Activated CD4-positive, alpha-beta memory T cell treated with anti-CD3 and anti-CD28 coated beads for 36 hours (primary cell): ENCODE measurements around the gene NRXN2. TPM values are rescaled to one million over a fixed set of nuclear protein-coding genes. Genes with fewer than 3 reads are reported as not detected.

Source experiments
- CTCF ChIA-PET: fragments of 350-600 bp; sonication (Branson Sonifier 250); formaldehyde crosslinking; loops from one replicate; lab custom pipeline; 2021; ENCODE audit warnings: antibody characterized with exemption, inconsistent platforms; lab: Charles Lee
- POLR2A ChIA-PET: fragments of 350-600 bp; sonication (Branson Sonifier 250); formaldehyde crosslinking; loops from one replicate; lab custom pipeline; 2021; ENCODE audit warnings: antibody characterized with exemption; lab: Charles Lee
- DNase-seq: peaks from one replicate; pipeline ENCODE4 v3.0.0-alpha.2; 2020
- H3K27ac Mint-ChIP-seq: one replicate; pipeline ENCODE4 v1.8.0; 2021; ENCODE audit warnings: mixed read lengths
- H3K27me3 Mint-ChIP-seq: one replicate; pipeline ENCODE4 v1.8.0; 2021; ENCODE audit warnings: mixed read lengths
- H3K36me3 Mint-ChIP-seq: one replicate; pipeline ENCODE4 v1.8.0; 2021; ENCODE audit warnings: mixed read lengths
- H3K4me1 Mint-ChIP-seq: one replicate; pipeline ENCODE4 v1.8.0; 2021; ENCODE audit warnings: low read depth, mixed read lengths
- H3K4me3 Mint-ChIP-seq: one replicate; pipeline ENCODE4 v1.8.0; 2021; ENCODE audit warnings: mild to moderate bottlenecking, mixed read lengths
- H3K9me3 Mint-ChIP-seq: one replicate; pipeline ENCODE4 v1.8.0; 2021; ENCODE audit warnings: mixed read lengths
- intact Hi-C: fragments of 100-400 bp; cut with micrococcal nuclease; formaldehyde crosslinking; loops from one replicate; pipeline ENCODE4 v1.15.1; 2023
- total RNA-seq, 2 experiments: library from RNA; stranded (reverse); gene quantifications; one replicate each; pipeline ENCODE4 v1.2.3, GENCODE V29; 2021

NRXN2 gene
- total RNA-seq, 2 experiments from 2014 or later: 0.31 to 0.41 TPM

DNA sequence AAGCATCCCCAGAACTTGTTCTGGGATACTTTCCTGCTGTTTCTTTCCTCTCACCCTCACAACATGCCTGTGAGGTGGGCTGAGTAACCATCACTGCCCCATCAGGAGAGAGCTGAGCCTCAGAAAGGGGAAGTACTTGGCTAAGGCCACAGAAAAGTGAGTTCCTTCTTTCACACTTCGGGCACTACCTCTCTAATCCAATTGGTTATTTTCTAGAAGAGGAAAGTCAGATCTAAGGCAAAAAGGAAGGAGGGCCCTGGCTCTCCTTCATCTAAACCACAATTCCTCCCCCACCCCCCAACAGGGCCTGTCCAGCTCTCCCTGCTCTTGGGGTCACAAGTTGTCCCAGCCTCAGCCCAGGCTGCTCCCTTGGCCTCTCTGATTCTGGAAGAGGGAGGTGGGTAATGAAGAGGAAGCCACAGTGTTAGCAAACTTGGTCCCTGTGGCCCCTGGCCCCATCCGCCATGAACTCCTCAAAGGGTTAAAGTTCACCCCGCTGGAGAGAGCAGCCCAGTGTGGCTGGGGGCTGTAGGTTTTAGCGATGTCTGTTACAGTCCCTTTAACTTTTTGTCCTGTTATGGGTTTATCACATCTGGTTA lies 98.0 kb downstream of the NRXN2 start:
- POLR2A ChIA-PET: no interaction called here
- H3K27ac Mint-ChIP-seq: no peak overlapping the region
- intact Hi-C loops: no loop called here
- CTCF ChIA-PET: no interaction called here
- no peaks in the 10 kb centered on the region for H3K36me3 Mint-ChIP-seq
- no peaks in the 10 kb centered on the region for H3K27me3 Mint-ChIP-seq
- no peak for DNase-seq
- no peak overlapping the region for H3K4me3 Mint-ChIP-seq
- H3K4me1 Mint-ChIP-seq: peaks cover 2% of the 10 kb centered on the region
- H3K9me3 Mint-ChIP-seq: no peaks in the 10 kb centered on the region

DNA sequence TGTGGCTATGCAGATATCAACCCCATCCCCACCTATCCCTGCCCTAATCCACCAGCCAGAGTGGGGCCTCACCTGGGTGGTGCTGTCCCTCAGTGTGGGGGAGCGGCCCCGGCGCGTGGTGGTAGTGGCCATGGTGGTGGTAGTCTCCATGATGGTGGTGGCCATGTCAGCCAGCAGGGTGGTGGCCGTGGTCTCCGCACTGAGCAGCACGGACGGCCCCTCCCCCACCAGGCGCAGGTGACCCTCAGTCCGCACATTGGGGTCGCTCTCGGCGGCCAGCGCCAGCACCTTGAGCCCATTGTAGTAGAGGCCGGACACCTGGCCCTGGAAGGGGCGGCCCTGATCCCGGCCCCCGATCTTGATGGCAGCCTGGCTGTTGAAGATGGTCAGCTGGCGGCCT lies 100.3 kb downstream of the NRXN2 start:
- Mint-ChIP-seq H3K27me3 (no peaks in the 10 kb centered on the region), H3K36me3 (no peaks in the 10 kb centered on the region), H3K27ac (no peak overlapping the region), H3K4me1 (peaks cover 2% of the 10 kb centered on the region), H3K9me3 (no peaks in the 10 kb centered on the region), H3K4me3 (no peak overlapping the region)
- CTCF ChIA-PET: no interaction called here
- POLR2A ChIA-PET: no interaction called here
- no peak for DNase-seq
- intact Hi-C loops: no loop called here

DNA sequence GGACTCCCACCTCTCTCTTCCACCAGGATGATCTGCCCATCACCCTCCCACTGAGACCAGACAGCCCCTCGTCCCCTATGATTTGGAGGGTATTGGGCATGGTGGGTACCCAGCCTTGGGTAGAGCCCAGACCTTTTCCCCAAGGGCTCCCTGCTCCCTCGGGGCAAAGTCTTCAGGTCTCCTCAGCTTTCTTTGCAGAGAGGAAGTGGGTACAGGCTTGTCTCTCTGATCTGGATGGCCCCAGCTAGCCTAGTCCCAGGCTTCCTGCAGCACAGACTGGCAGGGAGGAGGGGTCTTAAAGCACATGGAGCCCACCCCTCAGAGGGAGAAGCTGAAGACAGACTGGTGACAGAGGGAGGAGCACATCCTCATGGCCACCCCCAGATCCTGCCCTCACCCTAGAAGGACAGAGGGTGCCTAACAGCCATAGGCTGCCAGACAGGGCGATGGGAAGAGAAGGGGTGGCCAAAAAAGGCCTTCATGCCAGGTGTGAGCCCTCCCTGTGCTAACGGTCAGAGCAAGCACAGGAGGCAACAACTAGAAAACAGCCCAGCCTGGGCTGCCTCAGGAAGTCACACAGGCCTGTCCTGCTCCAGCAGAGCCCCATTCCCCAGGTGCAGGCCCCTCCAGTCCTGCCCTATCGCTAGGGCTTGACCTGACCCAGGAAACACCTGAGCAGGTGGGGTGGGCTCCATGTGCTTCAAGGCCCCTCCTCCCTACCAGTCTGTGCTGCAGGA lies 101.5 kb downstream of the NRXN2 start:
- Mint-ChIP-seq H3K27me3 (no peaks in the 10 kb centered on the region), H3K9me3 (no peaks in the 10 kb centered on the region), H3K4me1 (peaks cover 2% of the 10 kb centered on the region), H3K36me3 (no peaks in the 10 kb centered on the region), H3K27ac (no peak overlapping the region), H3K4me3 (no peak overlapping the region)
- CTCF ChIA-PET: no interaction called here
- intact Hi-C loops: no loop called here
- POLR2A ChIA-PET: no interaction called here
- DNase-seq: no peak

DNA sequence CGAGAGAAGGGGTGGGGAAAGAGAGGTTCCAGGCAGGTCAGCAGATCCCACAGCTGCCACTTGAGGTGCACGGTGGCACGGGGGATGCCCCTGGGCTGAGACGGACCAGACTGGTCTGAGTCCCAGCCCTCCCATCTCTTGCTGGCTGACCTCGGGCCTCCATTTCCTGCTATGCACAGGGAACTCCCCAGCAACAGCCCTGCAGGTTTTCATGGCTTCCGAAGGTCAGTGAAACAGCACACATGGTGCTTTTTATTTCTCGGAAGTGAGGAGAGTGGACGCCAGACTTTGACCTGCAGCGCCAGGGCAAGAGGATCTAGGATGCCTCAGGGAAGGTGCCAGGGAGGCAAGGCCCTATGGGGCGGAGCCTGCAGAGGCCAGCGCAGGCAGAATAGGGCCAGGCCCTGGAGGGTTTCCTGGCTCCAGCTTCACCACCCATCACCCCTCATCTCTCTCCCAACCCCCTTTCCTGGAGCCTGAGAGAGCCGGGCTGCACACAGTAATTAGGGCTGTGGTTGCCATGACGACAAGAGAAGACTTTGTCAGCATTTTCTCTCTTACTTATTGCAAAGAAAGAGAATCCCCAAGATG lies 102.5 kb downstream of the NRXN2 start:
- intact Hi-C loops: no loop called here
- no peak for DNase-seq
- H3K27me3 Mint-ChIP-seq: no peaks in the 10 kb centered on the region
- CTCF ChIA-PET: no interaction called here
- H3K27ac Mint-ChIP-seq: no peak overlapping the region
- H3K4me1 Mint-ChIP-seq: peaks cover 2% of the 10 kb centered on the region
- no peaks in the 10 kb centered on the region for H3K9me3 Mint-ChIP-seq
- no peak overlapping the region for H3K4me3 Mint-ChIP-seq
- H3K36me3 Mint-ChIP-seq: no peaks in the 10 kb centered on the region
- POLR2A ChIA-PET: no interaction called here

DNA sequence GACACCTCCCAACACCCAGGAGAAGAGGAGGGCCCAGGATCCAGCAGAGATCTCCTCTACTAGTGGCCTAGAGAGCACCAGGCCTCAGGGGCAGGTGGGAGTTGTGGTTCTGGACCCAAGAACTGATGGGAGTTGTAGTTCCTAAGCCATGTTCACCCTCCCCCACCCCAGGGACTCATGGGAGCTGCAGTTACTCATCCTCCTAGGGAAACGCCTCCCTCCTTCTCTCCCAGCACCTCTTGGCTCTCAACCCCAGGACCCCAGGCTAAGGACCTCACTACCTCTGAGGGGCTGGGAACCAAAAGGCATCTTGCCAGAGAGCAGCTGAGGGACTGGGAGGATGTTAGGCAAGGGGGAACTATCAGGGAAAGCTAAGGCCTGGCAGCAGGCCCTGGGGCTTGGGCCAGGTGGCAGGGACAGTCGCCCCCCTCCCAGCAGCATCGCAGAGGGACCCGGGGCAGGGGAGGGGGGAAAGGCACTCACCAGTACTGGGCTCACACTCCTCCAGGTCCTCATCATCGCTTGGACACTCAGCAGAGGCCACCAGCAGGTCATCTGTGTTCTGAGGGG lies 103.1 kb downstream of the NRXN2 start:
- H3K9me3 Mint-ChIP-seq: no peaks in the 10 kb centered on the region
- ChIA-PET POLR2A (no interaction called here), CTCF (no interaction called here)
- DNase-seq: peak; percentile 30
- no peak overlapping the region for H3K4me3 Mint-ChIP-seq
- peaks cover 2% of the 10 kb centered on the region for H3K4me1 Mint-ChIP-seq
- intact Hi-C loops: no loop called here
- no peak overlapping the region for H3K27ac Mint-ChIP-seq
- no peaks in the 10 kb centered on the region for H3K27me3 Mint-ChIP-seq
- no peaks in the 10 kb centered on the region for H3K36me3 Mint-ChIP-seq

DNA sequence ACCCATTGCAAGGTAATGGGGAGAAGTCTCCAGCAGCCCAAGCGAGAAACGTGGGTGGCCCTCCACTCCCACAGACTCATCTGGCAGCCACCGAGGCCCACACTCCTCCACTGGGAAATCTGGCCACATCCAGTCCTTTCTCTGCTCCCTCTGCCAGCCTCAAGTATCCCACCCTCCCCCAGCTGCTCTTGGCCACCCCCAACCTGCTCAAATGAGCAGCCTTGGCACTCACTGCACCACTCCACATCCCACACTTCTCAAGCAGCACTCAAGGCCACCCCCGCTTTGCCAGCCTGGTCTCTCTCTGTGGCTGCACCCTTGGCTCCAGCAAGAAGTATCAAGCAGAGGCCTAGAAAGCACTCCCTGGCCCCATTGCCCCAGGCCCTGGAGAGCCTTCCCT lies 103.8 kb downstream of the NRXN2 start:
- Mint-ChIP-seq H3K36me3 (no peaks in the 10 kb centered on the region), H3K9me3 (no peaks in the 10 kb centered on the region), H3K4me3 (no peak overlapping the region), H3K27ac (no peak overlapping the region), H3K4me1 (peaks cover 2% of the 10 kb centered on the region), H3K27me3 (no peaks in the 10 kb centered on the region)
- CTCF ChIA-PET: no interaction called here
- DNase-seq: no peak
- intact Hi-C loops: no loop called here
- POLR2A ChIA-PET: no interaction called here

DNA sequence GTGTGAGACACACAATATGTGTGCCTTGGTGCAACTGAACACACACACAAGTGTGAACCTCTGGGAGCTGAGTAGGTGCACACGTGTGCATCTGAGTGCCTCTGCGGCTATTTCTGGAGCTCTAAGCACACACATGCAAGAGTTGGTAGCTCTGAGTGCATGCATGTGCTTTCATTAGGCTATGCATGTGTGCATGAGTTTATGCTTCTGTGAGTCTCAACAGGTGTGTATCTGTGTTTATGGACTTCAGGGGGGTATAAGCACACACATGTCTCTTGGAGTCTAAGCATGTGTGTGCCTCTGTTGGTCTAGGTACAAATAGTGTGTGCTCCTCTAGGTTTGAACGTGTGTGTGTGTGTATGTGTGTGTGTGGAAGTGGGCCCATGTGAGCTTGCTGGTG lies 106.2 kb downstream of the NRXN2 start:
- Mint-ChIP-seq H3K4me1 (peaks cover 8% of the 10 kb centered on the region), H3K27me3 (no peaks in the 10 kb centered on the region), H3K4me3 (no peak overlapping the region), H3K36me3 (no peaks in the 10 kb centered on the region), H3K27ac (no peak overlapping the region), H3K9me3 (no peaks in the 10 kb centered on the region)
- intact Hi-C loops: no loop called here
- DNase-seq: no peak
- CTCF ChIA-PET: no interaction called here
- POLR2A ChIA-PET: no interaction called here

DNA sequence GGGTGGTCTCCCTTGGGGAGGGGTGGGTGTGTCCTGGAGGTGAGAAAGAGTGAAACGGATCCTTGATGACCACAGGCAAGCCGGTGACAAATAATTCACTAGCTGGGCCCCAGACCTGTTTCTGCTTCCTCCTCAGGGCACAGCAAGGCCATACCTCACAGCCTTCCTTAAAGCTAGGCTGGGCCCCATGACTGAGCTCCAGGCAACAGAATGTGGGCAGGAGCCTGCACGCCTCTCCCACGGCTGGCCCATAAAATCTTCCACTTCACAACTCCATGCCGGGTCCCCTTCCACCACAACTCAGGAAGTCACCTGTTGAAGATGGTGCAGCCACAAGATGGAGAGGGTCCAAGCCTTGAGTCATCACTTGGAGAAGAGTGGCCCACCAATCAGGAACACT lies 108.1 kb downstream of the NRXN2 start:
- no peaks in the 10 kb centered on the region for H3K9me3 Mint-ChIP-seq
- no peaks in the 10 kb centered on the region for H3K36me3 Mint-ChIP-seq
- H3K27me3 Mint-ChIP-seq: no peaks in the 10 kb centered on the region
- intact Hi-C loops: no loop called here
- ChIA-PET CTCF (no interaction called here), POLR2A (no interaction called here)
- DNase-seq: no peak
- peaks cover 9% of the 10 kb centered on the region for H3K4me1 Mint-ChIP-seq
- H3K4me3 Mint-ChIP-seq: no peak overlapping the region
- H3K27ac Mint-ChIP-seq: no peak overlapping the region

DNA sequence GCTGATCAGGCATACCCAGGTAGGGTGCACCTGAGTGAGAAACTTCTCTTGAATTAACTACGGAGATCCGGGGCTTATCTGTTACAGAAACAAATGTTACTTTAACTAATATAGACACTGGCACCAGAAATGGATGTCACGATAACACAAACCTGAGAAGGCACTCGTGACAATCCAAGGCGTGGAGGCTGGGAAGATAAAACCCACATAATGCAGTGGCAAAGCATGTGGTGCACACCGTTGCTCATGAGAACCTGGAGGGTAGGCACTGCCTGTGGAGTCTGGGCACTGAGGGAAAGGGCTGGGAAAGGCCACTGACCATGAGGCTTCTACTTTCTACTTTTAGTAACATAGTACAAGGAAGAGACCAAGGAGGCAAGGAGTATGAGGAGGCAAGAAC lies 109.3 kb downstream of the NRXN2 start:
- H3K4me3 Mint-ChIP-seq: no peak overlapping the region
- ChIA-PET CTCF (no interaction called here), POLR2A (no interaction called here)
- H3K36me3 Mint-ChIP-seq: no peaks in the 10 kb centered on the region
- H3K27me3 Mint-ChIP-seq: no peaks in the 10 kb centered on the region
- no peak overlapping the region for H3K27ac Mint-ChIP-seq
- intact Hi-C loops: no loop called here
- peaks cover 9% of the 10 kb centered on the region for H3K4me1 Mint-ChIP-seq
- H3K9me3 Mint-ChIP-seq: no peaks in the 10 kb centered on the region
- DNase-seq: no peak

DNA sequence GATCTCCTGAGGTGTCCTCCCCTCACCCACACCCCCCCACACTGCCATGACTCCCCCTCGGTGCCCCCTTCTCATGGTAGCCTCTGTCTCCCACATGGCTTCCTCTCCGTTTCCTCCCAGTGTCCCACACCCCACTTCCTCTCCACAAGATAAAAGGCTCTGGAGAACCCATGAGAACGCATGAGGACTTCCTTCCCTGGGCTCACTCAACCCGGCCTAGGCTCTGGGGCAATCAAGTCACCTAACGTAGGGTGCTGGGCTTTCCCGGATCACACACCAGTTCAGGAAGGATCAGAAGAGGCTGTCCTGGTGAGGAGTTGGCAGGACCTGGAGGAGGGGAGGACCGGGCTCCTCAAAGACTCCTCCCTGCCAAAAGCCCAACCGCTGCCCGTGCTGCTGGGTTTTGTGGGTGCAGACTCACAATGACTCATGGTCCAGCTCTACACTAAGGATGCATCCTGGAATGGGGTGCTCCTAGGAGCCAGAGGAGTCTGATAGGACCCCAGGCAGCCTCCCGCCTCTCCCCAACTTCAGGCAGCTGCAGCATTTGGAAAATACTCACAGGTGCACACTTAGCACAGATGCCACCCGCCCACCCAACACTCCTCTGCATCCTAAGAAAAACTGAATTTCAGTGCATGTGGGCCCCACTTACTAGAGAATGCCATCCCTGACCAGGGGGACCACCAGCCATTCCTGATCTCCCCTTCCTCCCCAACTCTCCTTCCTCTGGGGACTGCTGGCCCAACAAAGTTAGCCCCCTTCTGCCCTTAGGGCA lies 110.9 kb downstream of the NRXN2 start:
- ChIA-PET POLR2A (interaction anchor here (0.6 kb wide), 1 partner anchor 116 kb away, joined by 3 read pairs; no protein-coding TSS in a partner anchor), CTCF (interaction anchor here (1.1 kb wide), 1 partner anchor 163 kb away, joined by 4 read pairs; no protein-coding TSS in a partner anchor)
- Mint-ChIP-seq H3K36me3 (no peaks in the 10 kb centered on the region), H3K9me3 (no peaks in the 10 kb centered on the region), H3K27me3 (no peaks in the 10 kb centered on the region), H3K4me1 (peaks cover 9% of the 10 kb centered on the region), H3K4me3 (no peak overlapping the region), H3K27ac (no peak overlapping the region)
- intact Hi-C loops: no loop called here
- no peak for DNase-seq

DNA sequence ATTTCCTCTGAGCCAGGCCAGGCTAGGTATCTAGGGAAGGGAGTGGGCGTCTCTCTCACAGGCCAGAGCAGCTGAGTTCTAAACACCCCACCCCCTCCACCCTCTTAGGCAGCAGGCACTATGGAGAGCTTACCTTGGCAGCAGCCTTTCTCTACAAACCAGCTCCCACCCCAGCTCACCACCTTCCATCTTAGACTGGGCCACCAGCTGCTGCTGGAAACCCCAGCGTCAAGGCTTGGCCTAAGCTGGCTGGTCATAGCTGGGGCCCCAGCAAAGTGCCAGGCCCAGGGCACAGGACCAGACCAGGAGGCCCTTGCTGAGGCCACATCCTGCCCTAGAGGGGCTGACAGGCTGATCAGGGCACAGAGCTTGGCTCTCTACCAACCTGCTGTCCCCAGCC lies 111.8 kb downstream of the NRXN2 start:
- ChIA-PET POLR2A (interaction anchor here (0.6 kb wide), 1 partner anchor 115 kb away, joined by 3 read pairs; no protein-coding TSS in a partner anchor), CTCF (interaction anchor here (0.5 to 1.1 kb wide), 2 partner anchors 162 to 718 kb away, joined by 3 to 4 read pairs; no protein-coding TSS in a partner anchor)
- Mint-ChIP-seq H3K27me3 (no peaks in the 10 kb centered on the region), H3K36me3 (no peaks in the 10 kb centered on the region), H3K9me3 (no peaks in the 10 kb centered on the region), H3K27ac (no peak overlapping the region), H3K4me1 (peaks cover 9% of the 10 kb centered on the region), H3K4me3 (no peak overlapping the region)
- intact Hi-C loops: no loop called here
- DNase-seq: no peak

DNA sequence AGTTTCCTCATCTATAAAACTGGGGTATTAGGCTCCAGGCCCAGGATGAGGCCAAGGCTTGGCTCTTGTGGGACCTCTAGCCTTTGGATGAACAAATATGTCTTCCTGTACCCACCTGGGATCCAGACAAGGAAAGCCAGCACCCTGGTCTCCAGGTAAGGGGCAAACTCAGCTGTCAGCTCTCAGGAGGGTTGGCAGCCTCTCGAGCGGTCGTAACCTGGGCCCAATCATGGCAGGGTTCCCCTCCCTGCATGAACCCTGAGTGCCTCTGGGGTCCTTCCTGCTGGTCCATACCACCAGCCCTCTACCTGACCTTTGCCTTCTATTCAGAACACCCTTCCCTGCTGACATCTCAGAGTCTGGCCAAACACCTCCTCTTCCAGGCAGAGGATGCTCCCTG lies 112.4 kb downstream of the NRXN2 start:
- no peak for DNase-seq
- no peak overlapping the region for H3K4me3 Mint-ChIP-seq
- H3K27ac Mint-ChIP-seq: no peak overlapping the region
- no peaks in the 10 kb centered on the region for H3K27me3 Mint-ChIP-seq
- no peaks in the 10 kb centered on the region for H3K36me3 Mint-ChIP-seq
- H3K9me3 Mint-ChIP-seq: no peaks in the 10 kb centered on the region
- CTCF ChIA-PET: interaction anchor here (1.1 kb wide), 1 partner anchor 162 kb away, joined by 4 read pairs; no protein-coding TSS in a partner anchor
- intact Hi-C loops: no loop called here
- peaks cover 9% of the 10 kb centered on the region for H3K4me1 Mint-ChIP-seq
- POLR2A ChIA-PET: no interaction called here
